CD4-positive, CD25-positive, alpha-beta regulatory T cell (primary cell): ENCODE results near the gene TMEM11. TPM values are rescaled to one million over a fixed set of nuclear protein-coding genes. Genes with fewer than 3 reads are reported as not detected.

Source experiments
- ATAC-seq, 2 donors: fragments of 150-1000 bp; cut with Tn5 transposase; one replicate each; pipeline ENCODE4 v1.10.0; 2021; ENCODE audit warnings: low read depth in 2 of 2, moderate number of reproducible peaks in 2 of 2, moderate library complexity in 1 of 2
- DNase-seq, 3 donors: peaks; one replicate each; pipeline versions ENCODE4 v3.0.0 to v3.0.0-alpha.2; 2012 to 2022; ENCODE audit warnings: mixed read lengths in 1 of 3
- H3K27ac ChIP-seq: one replicate; pipeline ENCODE4 v1.7.0; 2013; ENCODE audit warnings: mild to moderate bottlenecking, low read length; ENCODE audit not compliant: insufficient read depth, poor library complexity, severe bottlenecking
- H3K27me3 ChIP-seq: one replicate; pipeline ENCODE4 v1.7.0; 2013; ENCODE audit warnings: low read length; ENCODE audit not compliant: control insufficient read depth, insufficient read depth
- H3K36me3 ChIP-seq: one replicate; pipeline ENCODE4 v1.7.0; 2013; ENCODE audit warnings: mild to moderate bottlenecking, low read length, moderate library complexity; ENCODE audit not compliant: control insufficient read depth, insufficient read depth
- H3K4me1 ChIP-seq: 2 replicates; pipeline ENCODE4 v1.7.0; 2013; ENCODE audit warnings: mild to moderate bottlenecking, low read length; ENCODE audit not compliant: insufficient read depth, control insufficient read depth, poor library complexity, severe bottlenecking
- H3K4me3 ChIP-seq: one replicate; pipeline ENCODE4 v1.7.0; 2013; ENCODE audit warnings: low read depth, mild to moderate bottlenecking, low read length, moderate library complexity
- H3K9me3 ChIP-seq, 2 experiments: 1 replicate in 1 of 2; 2 replicates in 1 of 2; pipeline ENCODE4 v1.7.0; 2013; ENCODE audit warnings: low read length in 2 of 2, mild to moderate bottlenecking in 1 of 2, moderate library complexity in 1 of 2; ENCODE audit not compliant: control insufficient read depth in 2 of 2
- H3K27ac Mint-ChIP-seq, 3 donors: one replicate each; pipeline ENCODE4 v1.8.0; 2020 to 2022; ENCODE audit warnings: mild to moderate bottlenecking in 3 of 3, mixed read lengths in 3 of 3, moderate library complexity in 2 of 3
- H3K27me3 Mint-ChIP-seq: one replicate; pipeline ENCODE4 v1.8.0; 2022; ENCODE audit warnings: mild to moderate bottlenecking, mixed read lengths
- H3K36me3 Mint-ChIP-seq: one replicate; pipeline ENCODE4 v1.8.0; 2020; ENCODE audit warnings: mixed read lengths
- H3K4me1 Mint-ChIP-seq, 4 donors: one replicate each; pipeline ENCODE4 v1.8.0; 2020 to 2022; ENCODE audit warnings: mixed read lengths in 4 of 4, mild to moderate bottlenecking in 1 of 4
- H3K4me3 Mint-ChIP-seq, 4 donors: one replicate each; pipeline ENCODE4 v1.8.0; 2020 to 2022; ENCODE audit warnings: mild to moderate bottlenecking in 4 of 4, mixed read lengths in 4 of 4, moderate library complexity in 3 of 4
- H3K9me3 Mint-ChIP-seq, 7 donors: one replicate each; pipeline ENCODE4 v1.8.0; 2020 to 2022; ENCODE audit warnings: mixed read lengths in 7 of 7, mild to moderate bottlenecking in 3 of 7, moderate library complexity in 2 of 7
- polyA plus RNA-seq, 4 donors: library from polyadenylated mRNA; unstranded; fragments of 300-500 nt; fragmentation: Illumina TruSeq; gene quantifications; one replicate each; pipeline ENCODE4 v1.2.3, GENCODE V29; 2021
- total RNA-seq: library from RNA; stranded (reverse); gene quantifications from one replicate; pipeline ENCODE4 v1.2.3, GENCODE V29; 2022

The TMEM11 gene
- total and polyA plus RNA-seq, 5 donors from 2014 or later, result 16.1 to 50.3 (median 43.2) TPM

DNA sequence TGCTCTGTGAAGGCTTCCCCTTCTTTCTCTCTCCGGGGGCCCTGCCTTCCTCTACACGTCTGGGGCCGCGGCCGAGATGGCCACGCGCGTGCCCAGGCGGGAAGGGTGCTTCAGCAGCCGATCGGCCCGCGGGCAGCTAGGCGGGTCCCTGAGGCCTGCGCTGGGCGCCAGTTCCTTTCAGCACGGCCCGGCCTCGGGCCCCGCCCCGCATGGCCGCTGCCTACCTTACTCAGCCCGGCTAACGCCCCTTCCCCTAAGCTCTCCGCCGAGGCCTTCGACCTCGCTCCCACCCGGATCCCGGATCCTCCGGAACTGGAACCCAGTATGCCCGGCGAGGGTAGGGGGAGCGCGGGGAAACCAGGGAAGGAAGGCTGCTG is 335 bp downstream of the TMEM11 start:
- peak in 1 of 2 donors; percentile 0 for ATAC-seq
- Mint-ChIP-seq H3K9me3 (no peaks in the 10 kb centered on the region), H3K27me3 (no peaks in the 10 kb centered on the region), H3K27ac (peak overlapping the region; percentile 86 to 94 (median 91)), H3K4me3 (peak overlapping the region; percentile 91 to 97 (median 93)), H3K4me1 (peaks cover 8 to 76% (median 38%) of the 10 kb centered on the region in 4 donors), H3K36me3 (peaks cover 9% of the 10 kb centered on the region)
- H3K4me1 ChIP-seq, result peaks cover 38% of the 10 kb centered on the region
- no peaks in the 10 kb centered on the region for H3K9me3 ChIP-seq
- no peaks in the 10 kb centered on the region for H3K27me3 ChIP-seq
- peak overlapping the region; percentile 88 for H3K27ac ChIP-seq
- DNase-seq, result no peak
- H3K36me3 ChIP-seq, result peaks cover 17% of the 10 kb centered on the region
- H3K4me3 ChIP-seq, result peak overlapping the region; percentile 92

DNA sequence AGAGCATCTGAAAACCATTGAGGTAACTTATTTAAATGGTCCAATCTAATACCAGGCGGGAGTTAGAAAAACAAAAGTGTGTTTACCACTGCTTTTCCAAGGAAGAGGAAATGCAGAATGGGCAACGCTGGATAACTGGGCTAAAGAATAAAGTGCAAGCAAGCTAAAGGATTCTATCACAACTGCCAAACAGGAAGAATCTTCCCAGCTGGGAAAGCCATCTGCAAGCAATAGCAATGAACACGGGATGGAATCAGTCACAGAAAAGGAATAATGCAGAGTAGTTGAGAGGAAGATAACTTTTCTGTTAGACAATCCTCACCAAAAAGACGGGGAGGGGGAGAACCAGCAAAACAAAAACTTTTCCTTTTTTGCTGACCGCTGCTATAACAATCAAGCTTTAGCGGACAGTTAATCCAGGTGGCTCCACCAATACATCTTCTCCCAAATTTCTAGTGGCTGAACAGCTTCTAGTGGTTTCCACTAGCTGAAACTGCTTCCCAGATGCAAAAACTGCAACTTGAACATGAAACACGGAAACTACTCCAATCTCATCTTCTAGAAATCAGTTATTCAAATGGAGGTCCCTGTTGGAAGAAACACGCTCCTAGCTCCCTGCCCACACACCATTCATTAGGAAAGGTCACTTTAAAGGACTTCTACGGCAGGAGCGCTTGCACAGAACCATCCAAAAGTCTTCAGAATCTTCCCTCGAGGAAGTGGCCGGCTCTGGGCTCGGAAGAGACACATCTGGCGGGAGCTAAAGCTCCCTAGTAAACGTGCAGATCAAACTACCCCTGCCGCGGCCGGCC is 929 bp downstream of the TMEM11 start:
- Histone ChIP-seq H3K36me3 (peaks cover 22% of the 10 kb centered on the region), H3K27me3 (no peaks in the 10 kb centered on the region), H3K9me3 (no peaks in the 10 kb centered on the region), H3K27ac (peak overlapping the region; percentile 88), H3K4me1 (peaks cover 38% of the 10 kb centered on the region), H3K4me3 (peak overlapping the region; percentile 92)
- H3K36me3 Mint-ChIP-seq, result peaks cover 7% of the 10 kb centered on the region
- DNase-seq (peak in 1 of 3 donors; percentile 2), ATAC-seq (no peak)
- H3K4me1 Mint-ChIP-seq, result peaks cover 6 to 78% (median 38%) of the 10 kb centered on the region in 4 donors
- peak overlapping the region; percentile 91 to 97 (median 93) for H3K4me3 Mint-ChIP-seq
- H3K27ac Mint-ChIP-seq, result peak overlapping the region; percentile 86 to 92 (median 91)
- no peaks in the 10 kb centered on the region for H3K9me3 Mint-ChIP-seq
- no peaks in the 10 kb centered on the region for H3K27me3 Mint-ChIP-seq

DNA sequence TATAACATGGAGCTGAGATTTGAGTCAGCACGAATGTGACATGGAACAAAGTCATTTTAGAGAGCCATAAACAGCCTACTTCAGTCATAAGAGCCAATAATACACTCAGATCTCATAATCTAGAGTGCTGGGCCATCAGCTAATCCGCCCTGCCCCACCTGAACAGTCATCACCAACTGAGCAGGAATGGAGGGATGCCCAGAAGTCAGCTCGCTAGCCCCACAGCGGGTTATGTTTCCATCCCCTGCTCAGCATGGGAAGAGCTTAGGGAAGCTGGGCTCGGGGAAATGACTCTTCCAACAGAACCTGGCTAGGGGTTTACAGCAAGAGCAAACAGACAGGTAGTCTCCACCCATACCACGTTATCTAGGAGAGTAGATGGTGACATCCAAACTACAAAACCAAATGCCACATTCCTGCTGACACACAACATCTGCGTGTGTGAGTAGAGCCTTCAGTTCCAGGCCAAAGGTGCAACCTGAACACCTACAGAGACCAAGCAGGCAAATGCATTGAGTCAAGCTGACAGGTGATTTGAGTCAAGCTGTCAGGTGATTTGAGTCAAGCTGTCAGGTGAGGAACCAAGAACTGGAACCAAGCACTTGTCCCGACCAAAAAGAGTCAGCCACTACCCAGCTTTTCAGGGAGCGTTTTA is 2.0 kb downstream of the TMEM11 start:
- Mint-ChIP-seq H3K27me3 (no peaks in the 10 kb centered on the region), H3K4me3 (peak overlapping the region; percentile 91 to 97 (median 93)), H3K27ac (peak overlapping the region; percentile 74 to 91 (median 84)), H3K36me3 (peaks cover 3% of the 10 kb centered on the region), H3K4me1 (peaks cover 6 to 71% (median 37%) of the 10 kb centered on the region in 4 donors), H3K9me3 (no peaks in the 10 kb centered on the region)
- no peak for ATAC-seq
- Histone ChIP-seq H3K27me3 (no peaks in the 10 kb centered on the region), H3K36me3 (peaks cover 22% of the 10 kb centered on the region), H3K9me3 (no peaks in the 10 kb centered on the region), H3K27ac (no peak overlapping the region), H3K4me3 (peak overlapping the region; percentile 92), H3K4me1 (peaks cover 38% of the 10 kb centered on the region)
- DNase-seq, result no peak

DNA sequence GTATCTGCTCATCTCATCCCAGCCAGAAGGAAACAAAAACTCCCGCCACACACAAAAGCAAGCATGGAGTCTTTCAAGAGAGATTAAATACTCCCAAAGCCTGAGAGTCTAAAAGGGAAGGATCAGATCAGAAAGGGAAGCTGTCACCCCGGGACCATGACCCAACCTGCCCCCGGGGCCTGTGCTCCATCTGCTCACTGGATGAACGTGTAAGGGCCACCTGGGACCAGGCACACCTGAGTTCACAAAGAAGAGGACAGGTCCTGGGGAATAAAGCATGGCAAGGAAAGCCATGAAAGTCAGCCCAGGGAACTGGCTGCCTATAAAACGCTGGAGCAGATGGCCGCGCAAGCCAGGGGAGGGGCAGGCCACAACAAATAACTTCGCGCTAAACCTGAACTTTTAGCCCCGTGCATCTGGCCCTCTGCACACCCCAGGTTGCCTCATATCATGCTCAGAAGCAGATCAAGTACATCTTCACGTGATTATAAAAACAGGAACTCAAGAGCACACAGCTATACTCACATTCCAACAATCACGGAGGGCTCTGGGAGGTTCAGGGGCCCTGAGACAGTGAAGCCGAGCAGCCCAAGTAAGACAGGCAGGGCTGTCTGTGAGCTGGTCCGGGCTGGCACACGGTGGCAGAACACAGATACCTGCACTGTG is 3.4 kb downstream of the TMEM11 start:
- H3K27ac ChIP-seq, result no peak overlapping the region
- no peaks in the 10 kb centered on the region for H3K9me3 Mint-ChIP-seq
- H3K4me3 Mint-ChIP-seq, result peak overlapping the region in 2 of 4 donors; percentile 58 to 63
- DNase-seq, result no peak
- peaks cover 6 to 63% (median 37%) of the 10 kb centered on the region in 4 donors for H3K4me1 Mint-ChIP-seq
- no peak overlapping the region for H3K4me3 ChIP-seq
- no peaks in the 10 kb centered on the region for H3K9me3 ChIP-seq
- no peaks in the 10 kb centered on the region for H3K27me3 ChIP-seq
- peak overlapping the region in 2 of 3 donors; percentile 59 to 69 for H3K27ac Mint-ChIP-seq
- no peaks in the 10 kb centered on the region for H3K27me3 Mint-ChIP-seq
- peaks cover 25% of the 10 kb centered on the region for H3K36me3 ChIP-seq
- no peak for ATAC-seq
- H3K36me3 Mint-ChIP-seq, result peaks cover 3% of the 10 kb centered on the region
- peaks cover 44% of the 10 kb centered on the region for H3K4me1 ChIP-seq

DNA sequence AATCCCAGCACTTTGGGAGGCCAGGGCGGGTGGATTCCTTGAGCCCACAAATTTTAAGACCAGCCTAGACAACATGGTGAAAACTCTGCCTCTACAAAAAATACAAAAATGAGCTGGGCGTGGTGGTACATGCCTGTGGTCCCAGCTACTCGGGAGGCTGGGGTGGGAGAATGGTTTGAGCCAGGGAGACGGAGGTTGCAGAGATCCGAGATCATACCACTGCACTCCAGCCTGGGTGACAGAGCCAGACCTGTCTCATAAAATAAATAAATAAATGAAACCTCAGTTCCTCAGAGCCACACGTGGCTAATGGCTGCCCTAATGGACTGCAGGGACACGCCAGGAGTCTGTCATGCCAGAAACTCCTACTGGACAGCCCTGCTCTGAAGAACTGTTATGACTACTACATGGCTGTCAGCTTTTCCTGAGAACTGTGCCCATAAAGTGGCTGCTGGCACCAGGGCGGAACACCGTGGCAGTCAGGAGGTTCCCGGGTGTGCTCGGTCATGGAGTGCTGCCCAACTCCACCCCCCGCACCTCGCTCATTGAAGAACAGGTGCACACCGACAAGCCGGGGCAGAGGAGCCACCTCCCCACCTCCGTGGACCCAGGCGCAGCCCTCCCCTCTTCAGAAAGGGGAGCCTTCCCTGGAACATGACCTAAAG is 4.3 kb downstream of the TMEM11 start:
- Mint-ChIP-seq H3K27ac (peak overlapping the region; percentile 14 to 69 (median 59)), H3K36me3 (peaks cover 3% of the 10 kb centered on the region), H3K9me3 (no peaks in the 10 kb centered on the region), H3K4me3 (peak overlapping the region in 1 of 4 donors; percentile 63), H3K4me1 (peaks cover 6 to 63% (median 34%) of the 10 kb centered on the region in 4 donors), H3K27me3 (no peaks in the 10 kb centered on the region)
- Histone ChIP-seq H3K9me3 (no peaks in the 10 kb centered on the region), H3K27me3 (no peaks in the 10 kb centered on the region), H3K27ac (no peak overlapping the region), H3K36me3 (peaks cover 28% of the 10 kb centered on the region), H3K4me1 (peaks cover 40% of the 10 kb centered on the region), H3K4me3 (no peak overlapping the region)
- no peak for ATAC-seq
- DNase-seq, result no peak

DNA sequence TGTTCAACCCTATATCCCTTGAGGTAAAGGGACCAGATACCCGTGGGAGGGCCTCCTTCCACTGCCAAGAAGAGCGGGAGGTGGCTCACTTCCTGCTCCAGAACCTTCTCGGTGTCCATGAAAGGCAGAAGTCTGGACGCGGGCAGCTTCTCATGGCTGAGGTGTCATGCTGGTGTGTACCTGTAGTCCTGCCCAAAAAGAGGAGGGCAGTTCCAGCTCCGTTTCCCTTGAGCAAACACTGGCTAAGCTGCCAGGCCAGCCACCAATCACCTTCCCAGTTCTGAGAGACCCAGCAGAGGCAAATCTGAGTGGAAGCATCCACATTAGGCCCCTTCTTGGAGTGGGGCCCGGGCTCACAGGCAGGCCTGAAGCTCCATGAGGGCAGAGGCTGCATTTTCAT is 5.6 kb downstream of the TMEM11 start:
- H3K9me3 Mint-ChIP-seq, result no peaks in the 10 kb centered on the region
- H3K4me1 Mint-ChIP-seq, result peaks cover 6 to 63% (median 33%) of the 10 kb centered on the region in 4 donors
- no peak overlapping the region for H3K27ac ChIP-seq
- no peaks in the 10 kb centered on the region for H3K27me3 Mint-ChIP-seq
- H3K4me1 ChIP-seq, result peaks cover 37% of the 10 kb centered on the region
- H3K4me3 Mint-ChIP-seq, result no peak overlapping the region
- ATAC-seq, result no peak
- no peaks in the 10 kb centered on the region for H3K9me3 ChIP-seq
- no peak for DNase-seq
- peaks cover 3% of the 10 kb centered on the region for H3K36me3 Mint-ChIP-seq
- no peak overlapping the region for H3K27ac Mint-ChIP-seq
- peaks cover 29% of the 10 kb centered on the region for H3K36me3 ChIP-seq
- no peaks in the 10 kb centered on the region for H3K27me3 ChIP-seq
- H3K4me3 ChIP-seq, result no peak overlapping the region

DNA sequence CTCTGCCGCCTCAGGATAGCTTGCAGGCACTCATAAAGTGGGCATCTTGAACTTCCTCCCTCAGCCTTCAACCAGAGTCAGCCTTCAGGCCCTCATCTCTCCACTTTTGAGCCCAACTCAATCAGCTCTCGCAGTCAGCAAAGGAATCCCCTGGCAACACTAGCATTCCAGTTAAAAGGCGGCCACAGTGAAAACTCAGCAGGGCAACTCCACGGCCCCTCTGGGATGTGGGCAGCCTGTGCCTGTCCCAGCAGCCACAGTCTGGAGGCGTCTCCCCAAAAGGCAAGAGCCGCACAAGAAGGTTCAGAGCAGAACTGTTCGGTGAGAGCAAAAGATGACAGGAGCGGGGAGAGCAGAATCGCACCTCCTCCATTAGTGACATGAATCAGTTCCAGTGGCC is 9.0 kb downstream of the TMEM11 start:
- Histone ChIP-seq H3K36me3 (peaks cover 25% of the 10 kb centered on the region), H3K4me1 (peaks cover 9% of the 10 kb centered on the region), H3K27ac (no peak overlapping the region), H3K4me3 (no peak overlapping the region), H3K27me3 (no peaks in the 10 kb centered on the region), H3K9me3 (no peaks in the 10 kb centered on the region)
- peaks cover 4% of the 10 kb centered on the region for H3K36me3 Mint-ChIP-seq
- ATAC-seq (no peak), DNase-seq (no peak)
- H3K4me1 Mint-ChIP-seq, result peaks cover 0 to 43% (median 18%) of the 10 kb centered on the region in 4 donors
- peak overlapping the region in 1 of 4 donors; percentile 15 for H3K4me3 Mint-ChIP-seq
- no peaks in the 10 kb centered on the region for H3K27me3 Mint-ChIP-seq
- no peaks in the 10 kb centered on the region for H3K9me3 Mint-ChIP-seq
- H3K27ac Mint-ChIP-seq, result peak overlapping the region in 2 of 3 donors; percentile 69 to 76
